Gastrocnemius medialis (tissue), 4 donors: ENCODE results near the gene RAB3D. TPM values are rescaled to one million over a fixed set of nuclear protein-coding genes. Genes with fewer than 3 reads are reported as not detected.
A peak's percentile ranks its signal among the peaks of the same experiment; 100 is the strongest.
"Not testable (repeated sequence)": the region's sequence is repeated elsewhere in the genome, so short reads cannot be mapped to it uniquely, and the experiment has no call there.

Source experiments
- ATAC-seq, 2 donors: fragments of 150-250 bp; one replicate each; pipeline ENCODE4 v1.9.1; 2016
- DNase-seq, 2 donors: peaks; one replicate each; pipeline ENCODE4 v3.0.0-alpha.2; 2019
- H3K27ac ChIP-seq, 4 donors: fragments of 200-600 bp; sonication (generic); 1 replicate in 1 of 4; 2 replicates in 3 of 4; pipeline ENCODE4 v1.5.1; 2016 to 2018; ENCODE audit warnings: mild to moderate bottlenecking in 2 of 4, moderate library complexity in 1 of 4
- H3K27me3 ChIP-seq, 3 donors: fragments of 200-600 bp; sonication (generic) in 2 of 3; 1 replicate in 1 of 3; 2 replicates in 2 of 3; pipeline versions ENCODE4 v1.5.1 to v1.6.0; 2016 to 2019; ENCODE audit warnings: mild to moderate bottlenecking in 1 of 3, moderate library complexity in 1 of 3
- H3K36me3 ChIP-seq, 2 donors: fragments of 200-600 bp; sonication (generic) in 1 of 2; one replicate each; pipeline ENCODE4 v1.5.1; 2017 to 2018
- H3K4me1 ChIP-seq, 2 donors: fragments of 200-600 bp; sonication (generic) in 1 of 2; one replicate each; pipeline ENCODE4 v1.5.1; 2016 to 2017; ENCODE audit warnings: mild to moderate bottlenecking in 2 of 2
- H3K4me3 ChIP-seq, 4 donors: fragments of 200-600 bp; sonication (generic) in 3 of 4; 1 replicate in 1 of 4; 2 replicates in 3 of 4; pipeline ENCODE4 v1.5.1; 2016 to 2019; ENCODE audit warnings: mild to moderate bottlenecking in 2 of 4
- H3K9me3 ChIP-seq, 3 donors: fragments of 200-600 bp; sonication (generic) in 2 of 3; 1 replicate in 1 of 3; 2 replicates in 2 of 3; pipeline ENCODE4 v1.5.1; 2016 to 2019
- CTCF ChIP-seq, 5 experiments: fragments of 450-650 bp in 3 of 5; fragments of 200-600 bp in 2 of 5; sonication (generic) in 2 of 5; IDR thresholded peaks in 4 of 5; conservative IDR thresholded peaks in 1 of 5; 1 replicate in 4 of 5; 2 replicates in 1 of 5; pipeline ENCODE4 v1.5.1; 2016 to 2019; ENCODE audit warnings: antibody characterized with exemption in 5 of 5, mild to moderate bottlenecking in 3 of 5, moderate library complexity in 3 of 5
- POLR2A ChIP-seq, 2 donors: fragments of 450-650 bp; IDR thresholded peaks; one replicate each; pipeline ENCODE4 v1.6.1; 2017; ENCODE audit warnings: antibody characterized with exemption in 2 of 2, mild to moderate bottlenecking in 2 of 2, moderate library complexity in 2 of 2
- in situ Hi-C, 4 donors: fragments of 200-750 bp; cut with MboI; loops; one replicate each; pipeline versions ENCODE4 v1.15.0 to v1.8.0; 2017; ENCODE audit warnings: low sequenced_read_pairs in 4 of 4
- intact Hi-C: fragments of 100-400 bp; cut with DNase I; formaldehyde crosslinking; loops from one replicate; pipeline ENCODE4 v1.15.1; 2023; ENCODE audit warnings: low total_unique reads
- total RNA-seq, 4 donors: library from RNA; depleted of rRNA; stranded (reverse); fragments of >200 nt; gene quantifications; one replicate each; pipeline versions ENCODE4 v1.1.0 to v1.2.3, GENCODE V29; 2016

Gene RAB3D
- total RNA-seq, 4 donors from 2014 or later = 1.5 to 3.9 (median 2.4) TPM

DNA sequence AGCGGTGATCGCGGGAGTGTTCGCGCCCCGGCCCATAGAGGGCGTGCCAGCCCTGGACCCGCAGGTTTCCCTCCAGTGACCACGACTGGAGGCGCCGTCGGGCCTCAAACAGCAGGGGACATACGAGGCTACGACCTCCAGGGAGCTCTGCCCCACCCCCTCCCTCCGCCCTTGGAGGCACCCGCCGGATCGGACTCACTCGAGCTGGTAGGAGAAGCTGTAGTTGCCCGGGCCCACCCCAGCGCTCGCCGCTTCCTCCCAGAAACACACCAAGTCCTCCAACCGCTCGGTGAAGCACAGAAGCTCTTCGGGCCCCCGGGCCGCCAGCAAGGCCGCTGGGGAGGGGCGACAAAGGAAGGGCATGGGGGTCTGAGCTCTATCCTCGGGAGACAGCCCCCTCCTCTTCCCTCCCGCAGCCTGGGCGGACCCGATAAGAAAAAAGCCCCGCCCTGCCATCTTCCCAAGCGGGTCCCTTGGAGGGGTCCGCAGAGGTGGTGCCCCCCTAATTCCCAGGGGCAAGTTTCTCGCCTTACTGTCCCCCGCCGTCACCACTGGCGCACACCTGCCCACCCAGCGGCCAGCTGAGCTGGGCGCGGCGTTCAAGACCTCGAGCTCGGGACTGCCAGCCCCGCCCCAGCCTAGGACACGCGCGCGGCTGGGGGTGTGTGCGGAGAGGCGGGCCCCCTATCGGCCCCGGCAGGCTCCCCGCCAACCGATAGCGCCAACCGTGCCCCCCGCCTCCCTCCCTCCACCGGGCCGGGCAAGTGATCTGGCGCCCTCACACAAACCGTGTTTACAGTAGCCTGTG is 43.6 kb upstream of the RAB3D start:
- no peak for DNase-seq
- TF ChIP-seq POLR2A (IDR thresholded peaks at IDR 0.05) = no peak
- peak in 4 of 5 experiments; percentile 51 to 70 (median 64) for TF ChIP-seq CTCF (IDR thresholded peaks at IDR 0.05 in 4 of 5, conservative IDR thresholded peaks at IDR 0.05 in 1 of 5)
- Histone ChIP-seq H3K9me3 (no peaks in the 10 kb centered on the region), H3K4me3 (peak overlapping the region; percentile 30 to 39 (median 36)), H3K27ac (peak overlapping the region in 2 of 4 donors; percentile 29 to 55), H3K4me1 (peaks cover 14 to 16% of the 10 kb centered on the region in 2 donors), H3K27me3 (peaks cover 24 to 30% (median 29%) of the 10 kb centered on the region in 3 donors), H3K36me3 (no peaks in the 10 kb centered on the region)
- intact Hi-C loops (loop anchor here (5.0 kb wide), 2 partner anchors 154 to 214 kb away; partner anchors contain the start of genes CNN1 and ZNF627), in situ Hi-C loops (loop anchor here in 1 of 4 donors (25.0 kb wide), 1 partner anchor 204 kb away; the partner anchor contains the start of genes ACP5 and ZNF627)
- ATAC-seq = no peak

GRCh38 chr19:11380653-11381537 is 41.4 kb upstream of the RAB3D start:
- Histone ChIP-seq H3K36me3 (no peaks in the 10 kb centered on the region), H3K27ac (peak overlapping the region; percentile 86 to 88 (median 88)), H3K9me3 (no peaks in the 10 kb centered on the region), H3K4me3 (peak overlapping the region; percentile 65 to 87 (median 77)), H3K27me3 (peaks cover 24 to 30% (median 29%) of the 10 kb centered on the region in 3 donors), H3K4me1 (peaks cover 23 to 25% of the 10 kb centered on the region in 2 donors)
- TF ChIP-seq CTCF (IDR thresholded peaks at IDR 0.05 in 4 of 5, conservative IDR thresholded peaks at IDR 0.05 in 1 of 5) (peak; percentile 65 to 83 (median 74)), POLR2A (IDR thresholded peaks at IDR 0.05) (peak; percentile 82 to 89)
- ATAC-seq (peak; percentile 99 to 100), DNase-seq (peak; percentile 93 to 97)
- in situ Hi-C loops = loop anchor here in 1 of 4 donors (25.0 kb wide), 1 partner anchor 206 kb away; the partner anchor contains the start of genes ACP5 and ZNF627
- intact Hi-C loops = loop anchor here (1.0 to 5.0 kb wide), 4 partner anchors 54 to 216 kb away; partner anchors contain the start of genes CNN1, ODAD3, PRKCSH and ZNF627

DNA sequence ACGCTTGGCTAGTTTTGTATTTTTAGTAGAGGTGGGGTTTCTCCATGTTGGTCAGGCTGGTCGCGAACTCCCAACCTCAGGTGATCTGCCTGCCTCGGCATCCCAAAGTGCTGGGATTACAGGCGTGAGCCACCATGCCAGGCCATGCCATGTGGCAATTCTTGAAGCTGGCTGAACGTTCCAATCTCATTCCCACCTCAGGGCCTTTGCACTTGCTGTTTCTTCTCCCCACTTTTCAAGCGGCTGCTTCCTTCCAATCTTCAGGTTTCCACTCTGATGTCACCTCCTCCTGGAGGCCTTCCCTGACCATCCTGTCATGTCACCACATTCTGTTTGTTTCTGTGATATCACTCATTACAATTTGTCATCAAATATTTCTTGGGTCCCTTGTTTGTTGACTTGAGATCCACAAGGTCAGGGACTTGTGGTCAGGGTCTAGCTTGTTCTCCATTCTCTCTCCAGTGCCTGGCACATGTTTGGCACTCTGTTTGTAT is 40.4 kb upstream of the RAB3D start:
- DNase-seq = no peak
- TF ChIP-seq CTCF (IDR thresholded peaks at IDR 0.05 in 4 of 5, conservative IDR thresholded peaks at IDR 0.05 in 1 of 5) (no peak), POLR2A (IDR thresholded peaks at IDR 0.05) (no peak)
- ATAC-seq = no peak
- Histone ChIP-seq H3K9me3 (no peaks in the 10 kb centered on the region), H3K4me3 (peak overlapping the region in 2 of 4 donors; percentile 77), H3K27me3 (peaks cover 24 to 30% (median 29%) of the 10 kb centered on the region in 3 donors), H3K36me3 (no peaks in the 10 kb centered on the region), H3K27ac (peak overlapping the region in 2 of 4 donors; percentile 86 to 87), H3K4me1 (peaks cover 31 to 33% of the 10 kb centered on the region in 2 donors)
- intact Hi-C loops (loop anchor here (2.0 to 10.0 kb wide), 6 partner anchors 85 to 985 kb away; partner anchors contain the start of genes CNN1, TSPAN16, ZNF627 and ZNF653), in situ Hi-C loops (loop anchor here in 2 of 4 donors (5.0 to 25.0 kb wide), 2 partner anchors 57 to 207 kb away; partner anchors contain the start of genes ACP5 (in 1 of the 2), ODAD3 (in 1 of the 2), PRKCSH (in 1 of the 2) and ZNF627 (in 1 of the 2))

DNA sequence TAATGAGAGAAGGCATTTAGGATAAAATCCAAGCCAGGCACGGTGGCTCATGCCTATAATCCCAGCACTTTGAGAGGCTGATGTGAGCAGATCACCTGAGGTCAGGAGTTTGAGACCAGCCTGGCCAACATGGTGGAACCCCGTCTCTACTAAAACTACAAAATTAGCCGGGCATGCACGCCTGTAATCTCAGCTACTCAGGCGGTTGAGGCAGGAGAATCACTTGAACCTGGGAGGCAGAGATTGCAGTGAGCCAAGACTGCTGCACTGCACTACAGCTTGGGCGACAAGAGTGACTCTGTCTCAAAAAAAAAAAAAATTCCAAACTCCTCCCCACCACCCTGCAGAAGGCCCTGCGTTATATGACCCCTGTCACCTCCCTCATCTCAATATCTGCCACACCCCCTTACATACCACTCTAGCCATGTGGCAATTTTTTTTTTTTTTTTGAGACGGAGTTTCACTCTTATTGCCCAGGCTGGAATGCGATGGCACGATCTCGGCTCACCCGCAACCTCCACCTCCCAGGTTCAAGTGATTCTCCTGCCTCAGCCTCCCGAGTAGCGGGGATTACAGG is 39.9 kb upstream of the RAB3D start:
- not testable (repeated sequence) for H3K4me3 ChIP-seq, ATAC-seq, H3K9me3 ChIP-seq, DNase-seq, H3K36me3 ChIP-seq, H3K27ac ChIP-seq
- intact Hi-C loops (loop anchor here (10.0 kb wide), 3 partner anchors 85 to 985 kb away; partner anchors contain the start of genes TSPAN16 and ZNF653), in situ Hi-C loops (loop anchor here in 2 of 4 donors (5.0 to 25.0 kb wide), 2 partner anchors 58 to 208 kb away; partner anchors contain the start of genes ACP5 (in 1 of the 2), ODAD3 (in 1 of the 2), PRKCSH (in 1 of the 2) and ZNF627 (in 1 of the 2))
- H3K27me3 ChIP-seq = peaks cover 24 to 30% (median 28%) of the 10 kb centered on the region in 3 donors
- H3K4me1 ChIP-seq = peaks cover 31 to 33% of the 10 kb centered on the region in 2 donors
